OCI-LY7 (cell line): ENCODE measurements around the gene INS. TPM values are rescaled to one million over a fixed set of nuclear protein-coding genes. Genes with fewer than 3 reads are reported as not detected.
A peak's percentile ranks its signal among the peaks of the same experiment; 100 is the strongest.
"Not testable (repeated sequence)": the region's sequence is repeated elsewhere in the genome, so short reads cannot be mapped to it uniquely, and the experiment has no call there.

Source experiments
- BruUV-seq: library from RNA; stranded (reverse); fragments of 400-500 nt; replicated peaks from 2 replicates; lab custom pipeline; 2021; lab: Mats Ljungman, UMichigan
- CTCF ChIA-PET: fragments of 300-600 bp; sonication (Branson Sonifier 250); formaldehyde crosslinking; loops from one replicate; lab custom pipeline; 2022; ENCODE audit warnings: antibody characterized with exemption; ENCODE audit not compliant: unreplicated experiment; lab: Charles Lee
- POLR2A ChIA-PET: fragments of 300-600 bp; sonication (Branson Sonifier 250); formaldehyde crosslinking; loops from one replicate; lab custom pipeline; 2022; ENCODE audit warnings: antibody characterized with exemption; lab: Charles Lee
- DNase-seq: peaks from one replicate; pipeline ENCODE4 v3.0.0-alpha.2; 2015; ENCODE audit warnings: low spot score
- H2AFZ ChIP-seq: fragments of 200-600 bp; sonication (generic), shearing (Covaris generic); 2 replicates; pipeline ENCODE4 v1.6.1; 2014; ENCODE audit warnings: mild to moderate bottlenecking, antibody characterized with exemption, low read length, moderate library complexity
- H3K27ac ChIP-seq: fragments of 200-600 bp; sonication (generic); 2 replicates; pipeline ENCODE4 v1.5.1; 2014; ENCODE audit warnings: mixed run types, low read depth, mild to moderate bottlenecking, moderate library complexity, low read length, inconsistent platforms; ENCODE audit not compliant: poor library complexity, severe bottlenecking
- H3K36me3 ChIP-seq: fragments of 200-600 bp; sonication (generic); 2 replicates; pipeline ENCODE4 v1.6.1; 2014; ENCODE audit warnings: mild to moderate bottlenecking, antibody characterized with exemption, low read length, moderate library complexity, mixed read lengths; ENCODE audit not compliant: insufficient read depth
- H3K4me1 ChIP-seq: fragments of 200-600 bp; sonication (generic); 2 replicates; pipeline ENCODE4 v1.5.1; 2014; ENCODE audit warnings: mild to moderate bottlenecking, low read length; ENCODE audit not compliant: insufficient read depth, poor library complexity, severe bottlenecking
- H3K4me2 ChIP-seq: fragments of 200-600 bp; sonication (generic); 2 replicates; pipeline ENCODE4 v1.6.1; 2014; ENCODE audit warnings: mild to moderate bottlenecking, low read length
- H3K4me3 ChIP-seq: fragments of 200-600 bp; sonication (generic); 2 replicates; pipeline ENCODE4 v1.5.1; 2014; ENCODE audit warnings: mild to moderate bottlenecking, low read depth, low read length; ENCODE audit not compliant: poor library complexity, severe bottlenecking
- H3K79me2 ChIP-seq: fragments of 200-600 bp; sonication (generic); 2 replicates; pipeline ENCODE4 v1.6.1; 2016; ENCODE audit warnings: low read depth, mild to moderate bottlenecking, low read length, moderate library complexity, mixed read lengths; ENCODE audit not compliant: insufficient read depth
- H3K9me2 ChIP-seq: fragments of 200-600 bp; sonication (generic); 2 replicates; pipeline ENCODE4 v1.6.1; 2016; ENCODE audit warnings: mild to moderate bottlenecking, low read length, mixed read lengths; ENCODE audit not compliant: insufficient read depth
- H3K9me3 ChIP-seq: fragments of 200-600 bp; sonication (generic); 2 replicates; pipeline ENCODE4 v1.6.1; 2014; ENCODE audit warnings: mild to moderate bottlenecking, mixed run types, low read length, mixed read lengths
- H4K20me1 ChIP-seq: fragments of 200-600 bp; sonication (generic); 2 replicates; pipeline ENCODE4 v1.6.1; 2014; ENCODE audit warnings: mild to moderate bottlenecking, antibody characterized with exemption, low read length, moderate library complexity, mixed read lengths; ENCODE audit not compliant: insufficient read depth
- CTCF ChIP-seq: fragments of 200-600 bp; sonication (generic); conservative IDR thresholded peaks from 2 replicates; pipeline ENCODE4 v1.5.1; 2014; ENCODE audit warnings: mild to moderate bottlenecking, antibody characterized with exemption, low read length, moderate library complexity, mixed read lengths
- EZH2phosphoT487 ChIP-seq: fragments of 200-600 bp; sonication (generic); IDR thresholded peaks from 2 replicates; pipeline ENCODE4 v1.6.1; 2018; ENCODE audit warnings: low read depth, borderline replicate concordance, mild to moderate bottlenecking, mixed run types, antibody characterized with exemption, low read length, moderate library complexity, mixed read lengths
- intact Hi-C: fragments of 100-400 bp; cut with micrococcal nuclease; formaldehyde crosslinking; loops from one replicate; pipeline ENCODE4 v1.10.0; 2022; ENCODE audit not compliant: unreplicated experiment
- total RNA-seq, 2 experiments: library from RNA; depleted of rRNA in 1 of 2; stranded (reverse); fragments of >200 nt in 1 of 2; shearing (Covaris generic) in 1 of 2; gene quantifications; 2 replicates each; pipeline ENCODE4 v1.2.3, GENCODE V29; 2014 to 2022

The INS gene
- total RNA-seq, 2 experiments from 2014 or later, result not detected

DNA sequence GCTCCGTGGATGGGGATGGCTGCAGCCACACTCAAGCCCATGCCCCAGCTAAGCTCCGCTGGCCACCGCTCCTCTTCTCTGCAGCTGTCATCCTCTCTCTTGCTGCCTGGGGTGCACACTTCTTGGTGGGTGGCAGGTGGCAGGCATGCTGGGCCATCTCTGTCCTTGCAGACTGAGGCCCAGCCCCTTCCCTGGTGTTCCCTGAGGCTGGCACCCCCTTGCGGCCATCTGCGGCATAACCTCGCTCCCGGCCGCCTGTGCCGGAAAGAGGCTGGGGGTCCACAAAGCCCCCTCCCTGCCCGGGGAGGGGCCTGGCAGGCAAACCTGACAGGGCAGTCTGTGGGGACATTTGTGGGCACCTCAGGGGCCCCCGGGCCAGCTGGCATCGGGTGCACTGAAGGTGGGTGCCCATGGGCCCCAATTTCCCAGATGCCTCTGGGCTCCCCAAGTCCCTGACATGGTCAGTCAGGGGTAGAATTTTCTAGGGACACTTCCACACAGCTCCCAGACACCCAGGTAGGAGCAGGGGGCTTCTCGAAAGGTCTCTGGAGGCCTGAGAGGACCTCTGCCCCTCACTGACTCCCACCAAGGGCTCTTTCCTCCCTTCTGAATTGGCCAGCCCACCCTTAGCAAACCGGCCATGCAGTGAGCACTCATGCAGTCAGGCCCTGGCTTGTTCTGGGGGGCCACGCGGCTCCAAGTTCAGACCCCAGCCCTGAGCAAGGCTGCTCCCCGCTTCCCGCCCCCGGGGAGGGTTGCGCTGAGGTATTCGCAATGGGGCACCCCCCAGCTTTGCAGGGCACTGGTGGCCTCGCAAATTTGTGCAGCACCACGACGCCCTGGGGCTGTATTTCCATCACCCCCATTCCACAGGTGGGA lies 34.1 kb upstream of the INS start:
- TF ChIP-seq EZH2phosphoT487 (no peak), CTCF (peak; percentile 87)
- POLR2A ChIA-PET, result no interaction called here

DNA sequence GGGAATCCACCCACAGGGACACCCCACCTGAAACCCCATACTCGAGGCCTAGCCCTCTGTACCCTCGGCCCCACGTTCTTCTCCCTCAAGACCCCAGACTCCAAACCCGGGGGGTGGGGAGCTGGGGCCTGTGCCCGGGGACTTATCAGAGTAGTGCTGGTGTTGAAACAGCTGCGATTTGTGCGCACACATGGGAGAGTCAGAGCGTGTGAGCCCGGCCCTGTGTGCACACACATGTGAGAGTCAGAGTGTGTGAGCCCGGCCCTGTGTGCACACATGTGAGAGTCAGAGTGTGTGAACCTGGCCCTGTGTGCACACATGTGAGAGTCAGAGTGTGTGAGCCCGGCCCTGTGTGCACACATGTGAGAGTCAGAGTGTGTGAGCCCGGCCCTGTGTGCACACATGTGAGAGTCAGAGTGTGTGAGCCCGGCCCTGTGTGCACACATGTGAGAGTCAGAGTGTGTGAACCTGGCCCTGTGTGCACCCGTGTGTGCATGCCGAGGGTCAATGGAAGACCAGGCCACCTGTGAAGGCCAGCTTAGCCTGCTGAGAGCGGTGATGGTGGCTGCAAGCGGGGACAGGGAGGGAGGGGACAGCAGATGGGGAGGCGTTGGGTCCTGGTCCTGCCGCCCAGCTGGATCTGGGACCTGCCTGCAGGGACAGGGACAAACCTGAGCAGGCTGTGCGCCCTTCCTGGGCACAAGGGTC lies 33.0 kb upstream of the INS start:
- POLR2A ChIA-PET, H3K36me3 ChIP-seq, H3K9me2 ChIP-seq, H4K20me1 ChIP-seq, H3K4me1 ChIP-seq, DNase-seq, H3K79me2 ChIP-seq, H3K4me2 ChIP-seq, H2AFZ ChIP-seq, BruUV-seq, H3K27ac ChIP-seq, H3K4me3 ChIP-seq, H3K9me3 ChIP-seq: not testable (repeated sequence)
- CTCF ChIA-PET, result interaction anchor here (1.0 kb wide), 1 partner anchor 9 kb away, joined by 4 read pairs; no protein-coding TSS in a partner anchor
- intact Hi-C loops, result loop anchor here (2.0 kb wide), 1 partner anchor 337 kb away; no protein-coding TSS in a partner anchor

More for the DNA sequence above, 34.1 kb upstream of the INS start:
- no peaks in the 10 kb centered on the region for H3K4me1 ChIP-seq
- H2AFZ ChIP-seq, result no peak overlapping the region
- H3K4me2 ChIP-seq, result no peak overlapping the region
- no peaks in the 10 kb centered on the region for H3K36me3 ChIP-seq
- no peak overlapping the region for H3K27ac ChIP-seq
- CTCF ChIA-PET, result interaction anchor here (1.0 kb wide), 1 partner anchor 8 kb away, joined by 4 read pairs; no protein-coding TSS in a partner anchor
- H3K79me2 ChIP-seq, result no peaks in the 10 kb centered on the region
- H3K9me3 ChIP-seq, result no peaks in the 10 kb centered on the region
- DNase-seq, result peak; percentile 41
- no TSS peak for BruUV-seq
- intact Hi-C loops, result loop anchor here (2.0 to 5.0 kb wide), 2 partner anchors 207 to 336 kb away; partner anchors contain the start of gene TSSC4
- no peaks in the 10 kb centered on the region for H3K9me2 ChIP-seq
- H4K20me1 ChIP-seq, result no peaks in the 10 kb centered on the region
- no peak overlapping the region for H3K4me3 ChIP-seq

DNA sequence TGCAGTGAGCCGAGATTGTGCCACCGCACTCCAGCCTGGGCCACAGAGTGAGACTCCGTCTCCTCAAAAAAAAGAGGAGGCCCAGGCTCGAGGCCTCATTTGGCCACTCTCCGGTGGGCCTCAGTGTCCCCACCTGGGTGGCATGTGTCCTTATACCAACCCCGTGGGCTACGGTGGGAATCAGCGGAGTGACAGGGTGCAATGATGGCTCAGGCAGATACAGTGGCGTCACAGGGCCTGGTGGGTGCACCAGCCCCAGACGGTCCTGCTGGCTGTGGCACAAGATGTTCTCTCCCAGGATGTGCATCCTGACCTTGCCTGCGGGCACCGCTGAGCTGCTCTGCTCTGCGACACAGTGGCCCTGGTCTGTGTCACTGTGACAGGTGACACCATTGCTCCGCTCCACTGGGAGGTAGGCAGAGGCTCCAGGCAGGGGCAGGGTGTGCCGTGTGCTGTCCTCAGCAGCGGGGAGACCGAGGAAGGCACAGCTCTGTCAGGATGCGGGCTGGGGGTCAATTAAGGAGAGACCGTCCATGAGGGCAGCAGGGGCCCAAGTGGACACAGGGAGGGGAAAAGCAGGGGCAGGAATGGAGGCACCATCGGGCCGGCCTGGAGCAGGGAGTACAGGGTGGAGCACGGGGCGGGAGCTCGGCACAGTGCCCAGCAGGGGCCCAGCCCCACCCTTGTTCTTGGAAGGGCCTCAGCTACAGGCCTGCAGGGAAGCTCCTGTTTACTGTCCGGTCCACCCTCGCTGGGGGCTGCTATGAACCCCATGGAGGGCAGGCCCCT lies 32.3 kb upstream of the INS start:
- Histone ChIP-seq H3K9me2 (no peaks in the 10 kb centered on the region), H3K79me2 (no peaks in the 10 kb centered on the region), H3K4me1 (no peaks in the 10 kb centered on the region), H3K27ac (no peak overlapping the region), H4K20me1 (no peaks in the 10 kb centered on the region), H3K4me2 (no peak overlapping the region), H3K36me3 (no peaks in the 10 kb centered on the region), H3K4me3 (no peak overlapping the region), H3K9me3 (no peaks in the 10 kb centered on the region), H2AFZ (no peak overlapping the region)
- ChIA-PET CTCF (no interaction called here), POLR2A (no interaction called here)
- TF ChIP-seq CTCF (no peak), EZH2phosphoT487 (no peak)
- DNase-seq, result no peak
- BruUV-seq, result no TSS peak
- intact Hi-C loops, result no loop called here
